Activated CD4-positive, alpha-beta memory T cell treated with anti-CD3 and anti-CD28 coated beads, Interleukin-2, amount 10 ng/mL, durations not matched to agents 7 days and 5 days (primary cell): ENCODE data around the gene EVC2. TPM values are rescaled to one million over a fixed set of nuclear protein-coding genes. Genes with fewer than 3 reads are reported as not detected.

Experiments
- CTCF ChIA-PET: fragments of 350-600 bp; sonication (Branson Sonifier 250); formaldehyde crosslinking; loops from one replicate; lab custom pipeline; 2021; ENCODE audit warnings: antibody characterized with exemption, inconsistent platforms; lab: Charles Lee
- POLR2A ChIA-PET: fragments of 350-600 bp; sonication (Branson Sonifier 250); formaldehyde crosslinking; loops from one replicate; lab custom pipeline; 2021; ENCODE audit warnings: antibody characterized with exemption; lab: Charles Lee
- DNase-seq: peaks from one replicate; pipeline ENCODE4 v3.0.0-alpha.2; 2020
- H3K27ac Mint-ChIP-seq: one replicate; pipeline ENCODE4 v1.8.0; 2021; ENCODE audit warnings: mild to moderate bottlenecking, mixed read lengths
- H3K27me3 Mint-ChIP-seq: one replicate; pipeline ENCODE4 v1.8.0; 2021; ENCODE audit warnings: mixed read lengths
- H3K36me3 Mint-ChIP-seq: one replicate; pipeline ENCODE4 v1.8.0; 2021; ENCODE audit warnings: low read depth, mixed read lengths
- H3K4me1 Mint-ChIP-seq: one replicate; pipeline ENCODE4 v1.8.0; 2021; ENCODE audit warnings: mixed read lengths
- H3K4me3 Mint-ChIP-seq: one replicate; pipeline ENCODE4 v1.8.0; 2021; ENCODE audit warnings: mild to moderate bottlenecking, mixed read lengths
- H3K9me3 Mint-ChIP-seq: one replicate; pipeline ENCODE4 v1.8.0; 2021; ENCODE audit warnings: mixed read lengths
- total RNA-seq, 2 experiments: library from RNA; stranded (reverse); gene quantifications; one replicate each; pipeline ENCODE4 v1.2.3, GENCODE V29; 2021

Gene EVC2
- total RNA-seq, 2 experiments from 2014 or later: 2.2 TPM

DNA sequence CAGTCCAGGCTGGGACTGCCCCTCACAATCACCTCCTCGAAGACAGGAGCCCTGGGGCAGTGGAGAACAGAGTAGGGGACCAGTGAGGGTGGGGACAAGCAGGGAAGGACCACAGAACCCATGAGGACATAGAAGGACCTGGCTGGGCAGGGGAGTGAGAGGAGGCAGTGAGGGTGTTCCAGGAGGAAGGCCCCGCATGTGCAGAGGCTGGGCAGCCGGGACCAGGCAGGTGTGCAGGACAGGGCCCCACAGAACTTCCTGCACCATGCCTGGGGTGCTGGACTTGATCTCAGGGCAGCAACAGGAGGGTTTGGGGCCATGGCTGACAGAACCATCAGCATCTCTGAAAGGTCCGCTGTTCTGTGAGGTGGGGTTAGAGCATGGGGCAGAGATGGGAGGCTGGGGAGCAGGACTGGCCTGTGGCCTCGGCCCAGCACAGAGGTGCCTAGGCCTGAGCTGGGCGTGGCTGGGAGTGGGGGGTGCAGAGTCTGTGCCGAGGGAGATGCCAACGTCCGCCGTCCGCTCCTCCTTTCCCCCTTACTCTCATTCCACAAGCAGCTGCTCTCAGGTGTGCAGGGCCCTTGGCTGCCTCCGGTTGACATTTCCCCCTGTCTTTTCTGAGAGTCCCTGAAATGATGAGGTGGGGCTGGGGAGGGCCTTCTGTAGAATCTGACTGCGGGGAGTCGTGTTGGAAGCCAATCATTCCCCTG, 43.5 kb upstream of the EVC2 start:
- ChIA-PET CTCF (no interaction called here), POLR2A (no interaction called here)
- Mint-ChIP-seq H3K4me1 (no peaks in the 10 kb centered on the region), H3K27me3 (no peaks in the 10 kb centered on the region), H3K4me3 (no peak overlapping the region), H3K9me3 (no peaks in the 10 kb centered on the region), H3K27ac (no peak overlapping the region), H3K36me3 (no peaks in the 10 kb centered on the region)
- no peak for DNase-seq

DNA sequence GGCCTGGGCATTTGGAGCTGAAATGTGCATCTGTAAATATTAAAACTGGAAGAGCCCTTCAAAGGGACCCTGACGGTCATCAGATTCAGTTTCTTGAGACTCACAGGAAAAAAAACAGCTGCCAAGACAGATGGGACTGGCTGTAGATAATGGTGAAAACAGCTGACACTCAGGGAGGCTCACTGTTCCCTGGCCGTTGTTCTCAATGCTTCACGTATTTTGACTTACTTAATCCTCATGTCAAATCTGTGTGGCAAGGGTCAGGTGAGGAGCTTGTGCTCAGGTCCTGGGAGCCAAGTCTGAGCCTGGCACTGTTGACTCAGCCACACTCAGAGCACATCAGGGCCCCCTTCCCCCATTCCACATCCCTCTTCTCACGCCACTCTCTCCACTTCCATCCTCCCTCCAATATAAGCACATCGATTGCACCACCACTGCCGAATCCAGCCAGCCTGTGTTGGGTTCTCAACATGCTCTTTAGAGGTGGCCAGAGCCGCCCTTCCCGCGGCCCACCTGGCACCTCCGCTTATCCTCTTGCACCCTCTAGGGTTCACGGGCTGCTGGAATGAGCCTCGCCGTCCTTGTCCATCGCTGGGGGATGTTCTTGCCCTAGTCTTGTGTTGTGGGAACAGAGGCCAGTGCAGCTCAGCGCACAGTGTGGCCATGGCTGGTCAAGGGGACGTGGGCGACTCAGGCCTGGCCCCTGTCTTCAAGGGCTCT, 42.7 kb upstream of the EVC2 start:
- Mint-ChIP-seq H3K4me3 (no peak overlapping the region), H3K4me1 (no peaks in the 10 kb centered on the region), H3K9me3 (no peaks in the 10 kb centered on the region), H3K27ac (no peak overlapping the region), H3K27me3 (no peaks in the 10 kb centered on the region), H3K36me3 (no peaks in the 10 kb centered on the region)
- no peak for DNase-seq
- CTCF ChIA-PET: no interaction called here
- POLR2A ChIA-PET: no interaction called here

DNA sequence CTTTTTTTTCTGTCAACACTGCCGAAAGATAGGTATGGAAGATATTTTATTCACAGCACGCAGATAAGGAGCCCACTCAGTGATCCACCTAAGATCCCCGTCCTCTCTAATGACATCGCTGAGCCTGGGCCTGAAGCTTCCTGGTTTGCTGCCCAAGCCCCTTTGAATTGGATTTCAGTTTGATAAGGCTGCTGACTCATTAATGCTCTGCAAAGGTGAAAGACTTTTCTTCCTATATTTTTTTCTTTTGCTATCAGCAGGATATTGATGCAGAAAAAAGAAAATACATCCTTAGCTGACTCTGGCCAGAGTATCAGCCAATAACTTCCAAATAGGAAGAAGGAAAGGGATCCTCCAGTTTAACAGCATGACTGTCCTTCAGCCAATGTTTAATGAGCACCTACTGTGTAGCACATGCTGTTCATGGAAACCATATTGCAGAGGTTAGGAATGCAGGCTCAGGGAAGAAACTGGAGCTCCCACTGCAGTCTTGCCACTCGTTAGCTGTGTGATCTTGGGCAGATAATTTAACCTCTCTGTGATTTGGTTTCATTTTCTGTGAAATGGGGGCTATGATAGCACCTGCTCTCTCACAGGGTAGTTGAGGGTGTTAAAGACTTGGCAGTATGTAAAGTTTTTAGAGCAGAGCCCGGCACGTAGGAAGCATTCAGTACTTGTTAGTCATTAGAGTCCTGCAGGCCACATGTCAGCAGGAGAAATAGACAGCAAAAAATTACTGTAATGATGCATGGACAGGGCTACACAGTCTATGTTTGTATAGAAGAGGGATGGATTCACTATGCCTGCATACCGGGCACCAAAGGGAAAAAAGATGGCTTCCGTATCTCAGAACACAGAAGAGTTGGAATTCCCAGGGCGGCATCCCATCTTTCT, 41.9 kb upstream of the EVC2 start:
- POLR2A ChIA-PET: no interaction called here
- CTCF ChIA-PET: no interaction called here
- no peak for DNase-seq
- H3K27me3 Mint-ChIP-seq: no peaks in the 10 kb centered on the region
- H3K36me3 Mint-ChIP-seq: no peaks in the 10 kb centered on the region
- H3K9me3 Mint-ChIP-seq: no peaks in the 10 kb centered on the region
- no peaks in the 10 kb centered on the region for H3K4me1 Mint-ChIP-seq
- H3K4me3 Mint-ChIP-seq: no peak overlapping the region
- no peak overlapping the region for H3K27ac Mint-ChIP-seq

DNA sequence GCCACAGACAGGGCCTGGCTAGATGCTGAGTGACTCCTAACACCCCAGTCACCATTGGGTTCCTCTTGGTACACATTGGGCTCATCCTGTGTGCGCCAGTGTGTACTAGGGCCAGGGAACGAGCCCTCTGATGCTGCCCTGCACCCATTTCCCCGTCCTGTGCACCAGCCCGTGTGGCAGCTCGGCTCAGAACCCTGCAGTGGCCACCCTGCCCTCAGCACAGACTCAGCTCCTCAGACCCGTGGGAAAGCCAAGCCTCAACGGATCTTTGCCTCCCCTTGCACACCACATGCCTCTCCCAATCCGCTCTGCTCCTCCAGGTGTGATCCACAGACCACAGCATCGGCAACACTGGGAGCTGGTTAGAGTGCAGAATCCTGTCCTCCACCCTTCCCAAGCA, 41.2 kb upstream of the EVC2 start:
- CTCF ChIA-PET: no interaction called here
- Mint-ChIP-seq H3K27me3 (no peaks in the 10 kb centered on the region), H3K4me1 (no peaks in the 10 kb centered on the region), H3K27ac (no peak overlapping the region), H3K36me3 (no peaks in the 10 kb centered on the region), H3K9me3 (no peaks in the 10 kb centered on the region), H3K4me3 (no peak overlapping the region)
- DNase-seq: no peak
- POLR2A ChIA-PET: no interaction called here

DNA sequence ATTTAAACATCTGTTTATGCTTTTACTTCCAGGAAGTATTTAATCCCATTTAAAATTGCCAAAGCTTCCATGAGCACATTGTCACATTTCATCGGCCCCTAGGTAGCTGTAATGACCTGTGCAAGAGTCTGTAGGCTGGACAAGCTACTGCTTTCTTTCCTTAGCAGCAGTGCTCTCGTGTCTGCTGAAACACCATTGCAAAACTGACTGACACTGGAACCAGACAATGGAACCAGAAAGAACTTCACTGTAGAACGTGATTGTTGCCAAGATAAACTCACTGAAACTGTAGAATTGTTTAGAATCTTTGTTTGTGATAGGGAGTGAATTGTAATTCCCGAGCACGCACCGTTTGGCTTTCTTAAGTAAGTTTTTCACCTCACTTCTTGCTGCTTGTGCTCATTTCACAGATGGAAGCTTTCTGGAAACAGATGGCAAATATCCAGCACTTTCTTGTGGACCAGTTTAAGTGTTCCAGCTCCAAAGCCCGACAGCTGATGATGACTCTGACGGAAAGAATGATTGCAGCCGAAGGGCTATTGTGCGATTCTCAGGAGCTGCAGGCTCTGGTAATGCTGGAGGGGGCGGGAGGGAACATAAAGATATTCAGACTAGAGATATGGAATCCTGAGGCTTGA, 39.5 kb upstream of the EVC2 start:
- CTCF ChIA-PET: no interaction called here
- no peaks in the 10 kb centered on the region for H3K36me3 Mint-ChIP-seq
- H3K27me3 Mint-ChIP-seq: no peaks in the 10 kb centered on the region
- DNase-seq: no peak
- H3K4me3 Mint-ChIP-seq: no peak overlapping the region
- H3K27ac Mint-ChIP-seq: no peak overlapping the region
- H3K9me3 Mint-ChIP-seq: no peaks in the 10 kb centered on the region
- POLR2A ChIA-PET: interaction anchor here (1.1 kb wide), 1 partner anchor 10 kb away, joined by 3 read pairs; no protein-coding TSS in a partner anchor
- no peaks in the 10 kb centered on the region for H3K4me1 Mint-ChIP-seq

DNA sequence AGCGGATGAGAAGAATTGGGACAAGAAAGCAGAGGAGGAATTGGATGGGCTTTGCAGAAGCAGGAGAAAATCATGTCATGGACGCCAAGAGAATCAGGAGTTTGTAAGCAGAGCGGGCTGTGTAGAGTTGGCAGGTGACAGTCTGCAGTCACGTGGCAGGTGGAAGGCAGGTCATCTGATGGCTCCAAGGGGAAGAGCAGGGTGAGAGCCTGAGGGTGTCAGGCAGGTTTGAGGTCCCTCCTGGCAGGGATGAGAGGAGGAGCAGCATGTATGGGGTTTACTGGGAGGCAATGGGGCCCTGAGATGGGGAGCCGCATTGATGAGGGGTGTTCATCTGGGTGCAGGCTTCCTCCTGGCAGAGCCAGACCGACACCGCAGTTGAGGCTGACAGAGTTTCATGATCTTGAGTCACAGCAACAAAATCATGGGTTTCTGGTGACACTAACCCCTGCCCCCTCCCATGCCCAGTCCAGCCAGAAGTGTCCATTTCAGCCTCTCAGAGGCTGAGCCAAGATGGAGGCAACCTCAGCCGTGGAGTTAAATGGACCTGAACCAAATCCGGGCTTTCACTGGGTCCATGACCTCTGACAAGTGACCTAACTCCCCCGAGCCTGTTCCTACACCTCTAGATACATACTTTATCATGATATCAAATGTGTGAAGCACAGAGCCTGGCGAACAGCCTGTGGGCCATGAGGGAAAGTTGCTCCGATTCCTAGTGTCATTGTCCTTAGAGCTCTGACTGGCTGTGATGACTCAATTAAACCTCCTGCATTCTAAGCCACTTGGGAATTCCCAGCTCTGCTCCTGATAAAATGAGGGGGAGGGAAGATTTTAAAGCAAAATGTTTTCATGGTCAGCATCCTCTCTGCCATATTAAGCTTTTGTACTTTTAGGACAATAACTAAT, 38.7 kb upstream of the EVC2 start:
- no peak overlapping the region for H3K27ac Mint-ChIP-seq
- ChIA-PET CTCF (no interaction called here), POLR2A (interaction anchor here (1.1 kb wide), 1 partner anchor 9 kb away, joined by 3 read pairs; no protein-coding TSS in a partner anchor)
- no peaks in the 10 kb centered on the region for H3K36me3 Mint-ChIP-seq
- no peaks in the 10 kb centered on the region for H3K9me3 Mint-ChIP-seq
- H3K4me3 Mint-ChIP-seq: no peak overlapping the region
- no peaks in the 10 kb centered on the region for H3K4me1 Mint-ChIP-seq
- no peaks in the 10 kb centered on the region for H3K27me3 Mint-ChIP-seq
- no peak for DNase-seq

DNA sequence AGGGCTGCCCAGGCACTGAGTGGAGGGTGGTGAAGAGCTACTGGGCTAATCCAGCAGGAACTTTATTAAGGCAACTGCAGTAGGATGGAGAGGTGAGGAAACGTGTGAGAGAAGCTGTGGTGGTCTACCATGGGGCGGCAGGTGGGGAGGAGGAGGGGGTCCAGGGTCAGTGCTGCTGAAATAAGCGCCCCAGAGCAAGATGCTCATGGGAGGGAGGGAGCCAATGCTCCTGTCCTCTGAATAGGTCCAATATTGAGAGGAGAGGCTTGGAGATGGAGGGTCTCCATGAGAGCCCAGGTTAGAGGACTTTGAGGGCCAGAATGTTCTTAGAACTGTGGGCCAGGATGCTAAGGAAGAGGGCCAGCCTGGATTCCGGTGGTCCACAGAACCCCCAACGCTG, 37.9 kb upstream of the EVC2 start:
- ChIA-PET CTCF (no interaction called here), POLR2A (no interaction called here)
- H3K9me3 Mint-ChIP-seq: no peaks in the 10 kb centered on the region
- no peaks in the 10 kb centered on the region for H3K36me3 Mint-ChIP-seq
- no peak overlapping the region for H3K27ac Mint-ChIP-seq
- DNase-seq: no peak
- H3K27me3 Mint-ChIP-seq: no peaks in the 10 kb centered on the region
- H3K4me3 Mint-ChIP-seq: no peak overlapping the region
- no peaks in the 10 kb centered on the region for H3K4me1 Mint-ChIP-seq

DNA sequence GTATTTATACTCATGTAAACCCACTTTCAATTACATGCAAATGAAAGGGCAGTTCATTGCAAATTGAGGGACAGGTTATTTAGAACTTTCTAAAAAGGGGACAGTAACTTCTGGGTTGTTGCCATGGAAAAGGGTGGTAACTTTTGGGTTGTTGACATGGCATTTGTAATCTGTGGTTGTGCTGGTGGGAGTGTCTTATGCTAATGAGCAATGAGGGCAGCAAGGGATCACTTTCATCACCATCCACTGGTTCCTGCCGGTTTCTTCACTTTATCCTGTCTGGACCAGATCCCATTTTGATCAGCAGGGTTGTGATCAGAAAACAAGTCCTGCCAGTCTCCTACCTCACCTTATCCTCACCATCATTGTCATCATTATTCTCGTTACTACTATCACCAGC, 34.6 kb upstream of the EVC2 start:
- no peak for DNase-seq
- no peaks in the 10 kb centered on the region for H3K4me1 Mint-ChIP-seq
- ChIA-PET CTCF (no interaction called here), POLR2A (no interaction called here)
- H3K4me3 Mint-ChIP-seq: no peak overlapping the region
- no peaks in the 10 kb centered on the region for H3K27me3 Mint-ChIP-seq
- no peak overlapping the region for H3K27ac Mint-ChIP-seq
- H3K9me3 Mint-ChIP-seq: no peaks in the 10 kb centered on the region
- H3K36me3 Mint-ChIP-seq: no peaks in the 10 kb centered on the region

DNA sequence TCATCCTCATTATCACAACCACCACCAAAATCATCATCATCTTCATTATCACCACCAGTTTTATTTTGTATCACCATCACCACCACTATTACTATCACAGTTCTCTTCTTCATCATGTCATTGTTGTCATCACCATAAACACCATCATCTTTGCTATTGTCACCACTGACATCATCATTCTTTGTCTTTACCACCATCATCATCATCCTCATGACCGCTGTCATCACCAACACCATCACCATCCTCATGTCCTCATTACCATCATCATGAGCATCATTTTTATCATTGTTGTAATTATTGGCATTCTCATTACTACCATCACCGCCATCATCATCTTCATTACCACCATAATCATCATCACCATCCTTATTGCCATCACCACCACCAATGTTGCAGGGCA, 34.0 kb upstream of the EVC2 start:
- POLR2A ChIA-PET: no interaction called here
- no peak overlapping the region for H3K27ac Mint-ChIP-seq
- CTCF ChIA-PET: no interaction called here
- H3K36me3 Mint-ChIP-seq: no peaks in the 10 kb centered on the region
- H3K9me3 Mint-ChIP-seq: no peaks in the 10 kb centered on the region
- no peak for DNase-seq
- no peaks in the 10 kb centered on the region for H3K4me1 Mint-ChIP-seq
- no peak overlapping the region for H3K4me3 Mint-ChIP-seq
- H3K27me3 Mint-ChIP-seq: no peaks in the 10 kb centered on the region

DNA sequence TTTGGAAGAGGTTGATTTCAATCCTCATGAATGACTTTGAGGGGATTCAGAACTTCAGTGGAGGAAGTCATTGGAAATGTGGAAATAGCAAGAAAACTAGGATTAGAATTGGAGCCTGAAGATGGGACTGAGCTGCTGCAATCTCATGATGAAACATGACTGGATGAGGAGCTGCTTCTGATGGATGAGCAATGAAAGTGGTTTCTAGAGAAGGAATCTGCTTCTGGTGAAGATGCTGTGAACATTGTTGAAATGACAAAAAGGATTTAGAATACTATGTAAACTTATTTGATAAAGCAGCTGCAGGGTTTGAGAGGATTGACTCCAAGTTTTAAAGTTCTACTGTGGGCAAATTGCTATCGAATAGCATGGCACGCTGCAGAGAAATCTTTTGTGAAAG, 29.7 kb upstream of the EVC2 start:
- no peak overlapping the region for H3K27ac Mint-ChIP-seq
- DNase-seq: no peak
- no peak overlapping the region for H3K4me3 Mint-ChIP-seq
- CTCF ChIA-PET: no interaction called here
- no peaks in the 10 kb centered on the region for H3K36me3 Mint-ChIP-seq
- no peaks in the 10 kb centered on the region for H3K9me3 Mint-ChIP-seq
- no peaks in the 10 kb centered on the region for H3K27me3 Mint-ChIP-seq
- POLR2A ChIA-PET: interaction anchor here (0.8 to 1.6 kb wide), 2 partner anchors 10 to 80 kb away, joined by 3 read pairs; no protein-coding TSS in a partner anchor
- H3K4me1 Mint-ChIP-seq: no peaks in the 10 kb centered on the region

DNA sequence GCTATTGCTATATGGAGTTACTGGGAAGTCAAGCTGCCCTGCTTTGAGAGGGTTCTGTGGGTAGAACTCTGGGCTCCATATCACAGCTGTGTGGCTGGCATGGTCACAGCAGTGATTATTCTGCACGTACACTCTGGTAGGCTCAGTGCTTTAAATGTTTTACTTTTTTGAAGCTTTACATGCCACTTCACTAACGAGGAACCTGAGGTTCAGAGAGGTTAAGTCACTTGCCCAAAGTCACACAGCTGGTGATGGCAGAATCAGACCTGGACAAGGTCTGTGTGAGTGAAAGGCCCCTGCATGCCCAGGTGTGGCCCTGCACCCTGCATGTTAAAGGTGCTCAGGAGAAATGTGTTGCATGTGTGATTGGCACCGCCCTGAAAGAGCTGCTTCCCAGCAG, 27.1 kb upstream of the EVC2 start:
- no peak for DNase-seq

DNA sequence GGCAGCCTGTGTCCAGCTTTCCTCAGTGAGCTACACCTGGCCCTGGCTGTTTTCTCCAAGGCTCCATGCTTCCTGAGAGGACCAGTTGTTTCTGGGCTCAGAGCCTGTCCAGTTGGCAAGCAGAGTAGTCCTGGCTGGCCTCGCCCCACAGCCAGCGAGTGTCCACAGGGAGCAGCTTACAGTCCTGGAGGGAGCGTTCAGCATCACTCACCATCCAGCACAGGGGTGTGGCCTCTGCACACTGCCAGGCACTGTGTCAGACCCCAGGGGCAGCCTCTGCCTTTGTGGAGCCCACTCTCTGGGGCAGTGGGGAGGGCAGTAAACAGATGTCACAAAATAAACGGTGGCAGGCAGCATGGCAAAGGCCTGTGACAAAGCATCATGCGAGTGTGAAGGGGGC, 26.5 kb upstream of the EVC2 start:
- no peaks in the 10 kb centered on the region for H3K36me3 Mint-ChIP-seq
- no peak overlapping the region for H3K4me3 Mint-ChIP-seq
- DNase-seq: no peak
- H3K27ac Mint-ChIP-seq: no peak overlapping the region
- no peaks in the 10 kb centered on the region for H3K9me3 Mint-ChIP-seq
- POLR2A ChIA-PET: no interaction called here
- CTCF ChIA-PET: no interaction called here
- H3K4me1 Mint-ChIP-seq: no peaks in the 10 kb centered on the region
- no peaks in the 10 kb centered on the region for H3K27me3 Mint-ChIP-seq

More for the DNA sequence above, 27.1 kb upstream of the EVC2 start:
- ChIA-PET POLR2A (no interaction called here), CTCF (no interaction called here)
- Mint-ChIP-seq H3K4me3 (no peak overlapping the region), H3K27ac (no peak overlapping the region), H3K36me3 (no peaks in the 10 kb centered on the region), H3K9me3 (no peaks in the 10 kb centered on the region), H3K27me3 (no peaks in the 10 kb centered on the region), H3K4me1 (no peaks in the 10 kb centered on the region)
